NCI-H1092 (cell line): Measurements from ENCODE around the gene TMED6.
"Not testable (repeated sequence)": the region's sequence is repeated elsewhere in the genome, so short reads cannot be mapped to it uniquely, and the experiment has no call there.

Experiments used
- DNase-seq: peaks from one replicate; lab custom pipeline; 2025; lab: John Stamatoyannopoulos, UW

TMED6 gene

GRCh38 chr16:69360070-69360469 lies 8.5 kb upstream of the TMED6 start:
- DNase-seq, result not testable (repeated sequence)

- DNase-seq, result no peak
Observed at GRCh38 chr16:69350536-69351133, 951 bp downstream of the TMED6 start.

GRCh38 chr16:69349536-69349935 lies 2.0 kb downstream of the TMED6 start:
- DNase-seq, result no peak

GRCh38 chr16:69348222-69348621 lies 3.4 kb downstream of the TMED6 start:
- DNase-seq, result no peak

GRCh38 chr16:69346683-69347082 lies 4.9 kb downstream of the TMED6 start:
- no peak for DNase-seq

- DNase-seq, result no peak
Observed at GRCh38 chr16:69345923-69346322, 5.7 kb downstream of the TMED6 start.

- DNase-seq, result no peak
Observed at GRCh38 chr16:69344171-69344570, 7.4 kb downstream of the TMED6 start.

- no peak for DNase-seq
Observed at GRCh38 chr16:69340095-69340644, 11.4 kb downstream of the TMED6 start.

- DNase-seq, result peak; percentile 98
Observed at GRCh38 chr16:69339289-69340094, 12.1 kb downstream of the TMED6 start, which contains the start of the genes COG8 and NIP7. Gene COG8 (minus strand): TSS chr16:69339564. CDS start chr16:69339552, 12 bp downstream. Gene NIP7 (plus strand): TSS chr16:69339772. CDS start chr16:69339830, 58 bp downstream.

GRCh38 chr16:69338557-69339288 lies 12.9 kb downstream of the TMED6 start:
- peak; percentile 43 for DNase-seq

GRCh38 chr16:69334696-69335095 lies 16.9 kb downstream of the TMED6 start:
- DNase-seq, result no peak

GRCh38 chr16:69330286-69331109 lies 21.1 kb downstream of the TMED6 start, which contains the start of gene PDF:
Gene PDF (minus strand): TSS chr16:69330588. CDS start chr16:69330570, 18 bp downstream.
- DNase-seq, result peak; percentile 91

- no peak for DNase-seq
Observed at GRCh38 chr16:69329369-69330285, 22.0 kb downstream of the TMED6 start.

- no peak for DNase-seq
Observed at GRCh38 chr16:69328854-69329316, 22.7 kb downstream of the TMED6 start.

- DNase-seq, result no peak
Observed at GRCh38 chr16:69327585-69328310, 23.8 kb downstream of the TMED6 start.

GRCh38 chr16:69326172-69326873 lies 25.3 kb downstream of the TMED6 start:
- no peak for DNase-seq

- DNase-seq, result no peak
Observed at GRCh38 chr16:69325784-69326171, 25.8 kb downstream of the TMED6 start.

- DNase-seq, result no peak
Observed at GRCh38 chr16:69324585-69325253, 26.9 kb downstream of the TMED6 start.
